Calu3 (cell line): ENCODE data around the gene SCCPDH. TPM values are rescaled to one million over a fixed set of nuclear protein-coding genes. Genes with fewer than 3 reads are reported as not detected.

Experiments used
- BruUV-seq: library from RNA; stranded (reverse); fragments of 400-500 nt; replicated peaks from 2 replicates; lab custom pipeline; 2021; lab: Mats Ljungman, UMichigan
- CTCF ChIA-PET: fragments of 300-600 bp; sonication (Branson Sonifier 250); formaldehyde crosslinking; loops from one replicate; lab custom pipeline; 2022; ENCODE audit warnings: antibody characterized with exemption; lab: Charles Lee
- DNase-seq: peaks from one replicate; pipeline ENCODE4 v3.0.0; 2022
- H3K27ac Mint-ChIP-seq: one replicate; pipeline ENCODE4 v1.8.0; 2022; ENCODE audit warnings: mixed read lengths; ENCODE audit not compliant: unreplicated experiment
- H3K27me3 Mint-ChIP-seq: one replicate; pipeline ENCODE4 v1.8.0; 2022; ENCODE audit warnings: mixed read lengths; ENCODE audit not compliant: unreplicated experiment
- H3K36me3 Mint-ChIP-seq: one replicate; pipeline ENCODE4 v1.8.0; 2022; ENCODE audit warnings: mild to moderate bottlenecking, moderate library complexity, mixed read lengths; ENCODE audit not compliant: insufficient read depth, unreplicated experiment
- H3K4me1 Mint-ChIP-seq: one replicate; pipeline ENCODE4 v1.8.0; 2022; ENCODE audit warnings: mild to moderate bottlenecking, low read depth, mixed read lengths; ENCODE audit not compliant: unreplicated experiment
- H3K4me3 Mint-ChIP-seq: one replicate; pipeline ENCODE4 v1.8.0; 2022; ENCODE audit warnings: mild to moderate bottlenecking, low read depth, moderate library complexity, mixed read lengths; ENCODE audit not compliant: unreplicated experiment
- H3K9me3 Mint-ChIP-seq: one replicate; pipeline ENCODE4 v1.8.0; 2022; ENCODE audit warnings: low read depth, mixed read lengths; ENCODE audit not compliant: unreplicated experiment
- intact Hi-C: fragments of 100-400 bp; cut with micrococcal nuclease; formaldehyde crosslinking; loops from one replicate; pipeline ENCODE4 v1.10.0; 2022; ENCODE audit not compliant: unreplicated experiment
- total RNA-seq: library from RNA; stranded (reverse); gene quantifications from 2 replicates; pipeline ENCODE4 v1.2.3, GENCODE V29; 2022
- TF ChIP-seq, protein P1 (sequence below): fragments of 200-600 bp; IDR thresholded peaks from one replicate; pipeline ENCODE4 v1.8.0; 2022; ENCODE audit warnings: antibody characterized with exemption; ENCODE audit not compliant: unreplicated experiment

The SCCPDH gene
- total RNA-seq, 1 experiment from 2014 or later = 40.0 TPM

DNA sequence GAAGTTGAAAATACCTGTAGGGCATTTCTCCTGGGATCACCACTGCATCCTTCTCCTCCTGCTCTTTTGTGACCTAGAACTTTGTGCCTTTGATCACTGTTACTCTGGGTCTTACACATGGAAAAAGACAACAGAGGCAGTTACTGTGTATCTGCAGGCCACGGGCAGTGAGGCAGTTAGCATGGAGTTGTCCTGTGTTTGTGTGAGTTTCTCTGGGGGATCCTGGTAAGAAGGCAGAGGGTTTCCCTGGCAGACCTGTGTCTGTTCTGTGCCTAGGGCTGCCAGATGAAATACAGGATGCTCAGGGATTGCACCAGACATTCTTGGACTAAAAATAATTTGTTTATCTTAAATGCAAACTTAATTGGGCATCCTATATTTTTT lies 44.4 kb upstream of the SCCPDH start:
- BruUV-seq = no TSS peak
- H3K4me1 Mint-ChIP-seq = no peaks in the 10 kb centered on the region
- CTCF ChIA-PET = no interaction called here
- no peaks in the 10 kb centered on the region for H3K36me3 Mint-ChIP-seq
- H3K27ac Mint-ChIP-seq = no peak overlapping the region
- no peak overlapping the region for H3K4me3 Mint-ChIP-seq
- peaks cover 9% of the 10 kb centered on the region for H3K27me3 Mint-ChIP-seq
- intact Hi-C loops = no loop called here
- H3K9me3 Mint-ChIP-seq = peaks cover under 1% of the 10 kb centered on the region
- no peak for DNase-seq
- TF ChIP-seq, protein P1, sequence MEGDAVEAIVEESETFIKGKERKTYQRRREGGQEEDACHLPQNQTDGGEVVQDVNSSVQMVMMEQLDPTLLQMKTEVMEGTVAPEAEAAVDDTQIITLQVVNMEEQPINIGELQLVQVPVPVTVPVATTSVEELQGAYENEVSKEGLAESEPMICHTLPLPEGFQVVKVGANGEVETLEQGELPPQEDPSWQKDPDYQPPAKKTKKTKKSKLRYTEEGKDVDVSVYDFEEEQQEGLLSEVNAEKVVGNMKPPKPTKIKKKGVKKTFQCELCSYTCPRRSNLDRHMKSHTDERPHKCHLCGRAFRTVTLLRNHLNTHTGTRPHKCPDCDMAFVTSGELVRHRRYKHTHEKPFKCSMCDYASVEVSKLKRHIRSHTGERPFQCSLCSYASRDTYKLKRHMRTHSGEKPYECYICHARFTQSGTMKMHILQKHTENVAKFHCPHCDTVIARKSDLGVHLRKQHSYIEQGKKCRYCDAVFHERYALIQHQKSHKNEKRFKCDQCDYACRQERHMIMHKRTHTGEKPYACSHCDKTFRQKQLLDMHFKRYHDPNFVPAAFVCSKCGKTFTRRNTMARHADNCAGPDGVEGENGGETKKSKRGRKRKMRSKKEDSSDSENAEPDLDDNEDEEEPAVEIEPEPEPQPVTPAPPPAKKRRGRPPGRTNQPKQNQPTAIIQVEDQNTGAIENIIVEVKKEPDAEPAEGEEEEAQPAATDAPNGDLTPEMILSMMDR = no peak

DNA sequence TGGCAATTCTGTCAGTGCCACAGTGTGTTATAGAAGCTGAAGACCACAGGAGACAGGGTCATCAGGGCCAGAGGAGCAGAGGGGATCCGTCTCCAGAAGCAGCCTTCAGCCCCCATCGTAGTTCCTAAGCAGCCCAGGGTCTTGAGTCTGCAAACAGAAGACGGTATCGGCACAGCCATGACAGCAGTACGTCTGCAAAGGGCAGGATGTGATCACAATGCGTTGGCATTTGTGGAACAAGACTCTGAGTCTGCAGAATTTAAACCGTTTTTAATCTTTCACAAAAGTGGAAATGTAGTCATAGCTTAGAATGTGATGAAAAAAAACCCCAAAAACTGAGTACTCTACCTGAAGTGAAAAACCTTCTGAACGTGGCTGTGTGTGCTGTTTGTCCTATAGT lies 44.0 kb upstream of the SCCPDH start:
- Mint-ChIP-seq H3K36me3 (no peaks in the 10 kb centered on the region), H3K4me3 (no peak overlapping the region), H3K9me3 (peaks cover 2% of the 10 kb centered on the region), H3K4me1 (no peaks in the 10 kb centered on the region), H3K27me3 (peaks cover 9% of the 10 kb centered on the region), H3K27ac (no peak overlapping the region)
- TF ChIP-seq, protein P1 = no peak
- DNase-seq = no peak
- no TSS peak for BruUV-seq
- CTCF ChIA-PET = no interaction called here
- intact Hi-C loops = no loop called here

DNA sequence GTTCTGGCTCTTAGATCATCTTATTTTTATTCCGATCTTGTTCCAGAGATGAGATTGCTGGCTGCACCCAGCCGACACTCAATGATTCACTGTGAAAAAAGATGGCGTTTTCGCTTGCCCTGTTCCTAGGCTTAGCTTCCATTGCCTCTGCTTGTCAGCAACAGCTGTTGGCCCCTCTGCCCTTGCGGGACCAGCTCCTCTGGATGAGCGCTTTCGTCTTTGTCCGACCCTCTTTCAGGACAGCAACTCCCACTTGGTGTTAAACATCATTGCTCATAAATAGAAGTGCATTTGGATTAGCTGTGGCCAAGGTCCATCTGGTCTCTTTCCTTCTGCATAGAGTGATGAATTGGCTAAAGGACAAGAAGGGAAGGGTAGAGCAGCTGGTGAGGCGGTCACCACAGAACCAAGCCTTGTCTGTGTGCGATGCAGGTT lies 43.5 kb upstream of the SCCPDH start:
- Mint-ChIP-seq H3K27ac (no peak overlapping the region), H3K4me3 (no peak overlapping the region), H3K27me3 (peaks cover 9% of the 10 kb centered on the region), H3K9me3 (peaks cover 2% of the 10 kb centered on the region), H3K36me3 (no peaks in the 10 kb centered on the region), H3K4me1 (no peaks in the 10 kb centered on the region)
- CTCF ChIA-PET = interaction anchor here (0.8 kb wide), 1 partner anchor 109 kb away, joined by 6 read pairs; no protein-coding TSS in a partner anchor
- no peak for DNase-seq
- intact Hi-C loops = no loop called here
- TF ChIP-seq, protein P1 = no peak
- BruUV-seq = no TSS peak

DNA sequence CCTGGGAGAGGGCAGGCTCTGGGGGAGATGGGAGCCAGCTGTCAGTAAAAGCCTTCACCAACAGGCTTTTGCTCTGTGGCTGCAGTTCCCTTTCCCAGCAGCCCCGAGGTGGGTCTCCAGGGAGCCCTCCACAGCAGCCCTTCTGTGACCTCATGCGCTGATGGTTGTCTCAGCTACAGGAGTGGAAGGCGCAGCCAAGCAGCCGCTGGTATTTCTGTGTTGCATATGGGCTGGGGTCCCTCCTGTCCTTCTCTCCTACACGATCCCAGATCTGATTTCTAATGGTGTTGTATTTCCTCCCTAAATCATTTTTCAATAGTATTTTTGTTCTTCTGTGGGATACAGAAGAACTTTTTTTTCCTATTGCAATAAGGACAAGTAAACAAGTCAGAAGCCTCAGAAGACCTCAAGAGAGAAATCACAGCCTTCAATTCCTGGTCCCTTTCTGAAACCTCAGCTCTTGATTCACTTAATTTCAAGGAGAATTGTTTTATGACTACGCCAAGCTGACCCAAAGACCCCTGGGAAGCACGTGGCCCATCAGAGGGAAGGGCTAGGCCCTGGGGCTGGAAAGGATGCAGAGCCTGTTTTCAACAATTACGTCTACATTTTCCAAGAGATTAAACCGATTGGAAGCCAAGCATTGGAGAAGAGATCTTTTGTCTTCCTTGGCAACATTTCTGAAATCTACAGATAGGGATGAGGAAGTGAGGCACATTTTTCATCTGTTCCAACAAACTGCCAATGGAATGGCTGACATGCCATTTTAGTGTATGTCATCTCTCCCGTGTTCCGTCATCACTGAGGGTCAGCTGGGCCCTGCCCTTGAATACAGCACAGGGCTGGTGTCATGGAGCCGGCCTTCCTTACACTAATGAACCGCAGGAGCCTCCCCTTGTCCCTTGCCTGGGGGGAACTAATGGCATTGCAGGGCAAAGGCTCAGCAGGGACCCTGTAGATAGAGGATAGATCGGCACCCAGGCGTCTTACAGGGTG lies 42.0 kb upstream of the SCCPDH start:
- Mint-ChIP-seq H3K4me1 (no peaks in the 10 kb centered on the region), H3K27me3 (peaks cover 9% of the 10 kb centered on the region), H3K36me3 (no peaks in the 10 kb centered on the region), H3K27ac (no peak overlapping the region), H3K9me3 (peaks cover 2% of the 10 kb centered on the region), H3K4me3 (no peak overlapping the region)
- CTCF ChIA-PET = interaction anchor here (0.6 kb wide), 1 partner anchor 18 kb away, joined by 3 read pairs; no protein-coding TSS in a partner anchor
- BruUV-seq = no TSS peak
- DNase-seq = no peak
- TF ChIP-seq, protein P1 = no peak
- intact Hi-C loops = no loop called here
